ENCODE measurements around the gene CDC16.

The CDC16 gene

DNA sequence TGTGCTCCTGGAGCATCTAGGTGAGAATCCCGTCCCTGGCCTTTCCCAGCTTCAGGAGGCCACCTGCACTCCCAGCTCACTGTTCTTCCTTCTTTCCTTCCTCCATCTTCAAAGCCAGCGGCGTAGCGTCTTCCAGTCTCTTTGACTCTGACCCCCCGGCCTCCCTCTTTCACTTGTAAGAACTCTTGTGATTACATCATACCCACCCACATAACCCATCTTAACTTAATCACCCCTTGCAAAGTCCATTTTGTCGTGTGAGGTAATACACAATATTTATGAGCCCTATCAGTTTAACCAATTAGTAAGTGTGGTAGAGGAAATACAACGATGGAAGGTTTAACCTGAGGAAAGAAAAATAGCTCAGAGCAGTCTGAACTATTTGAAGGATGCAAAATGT lies 4.6 kb upstream of the CDC16 start (continued):
- no peak for TF ChIP-seq ZNF426 (tag by site-specific recombination; IDR thresholded peaks at IDR 0.05)
- TF ChIP-seq ZNF785 (tag by site-specific recombination; IDR thresholded peaks at IDR 0.05): no peak
- no peak for TF ChIP-seq OSR2 (tag by site-specific recombination; IDR thresholded peaks at IDR 0.05)
- TF ChIP-seq ZNF560 (tag by site-specific recombination; IDR thresholded peaks at IDR 0.05; ENCODE audit: borderline replicate concordance): no peak
- TF ChIP-seq, protein P1, sequence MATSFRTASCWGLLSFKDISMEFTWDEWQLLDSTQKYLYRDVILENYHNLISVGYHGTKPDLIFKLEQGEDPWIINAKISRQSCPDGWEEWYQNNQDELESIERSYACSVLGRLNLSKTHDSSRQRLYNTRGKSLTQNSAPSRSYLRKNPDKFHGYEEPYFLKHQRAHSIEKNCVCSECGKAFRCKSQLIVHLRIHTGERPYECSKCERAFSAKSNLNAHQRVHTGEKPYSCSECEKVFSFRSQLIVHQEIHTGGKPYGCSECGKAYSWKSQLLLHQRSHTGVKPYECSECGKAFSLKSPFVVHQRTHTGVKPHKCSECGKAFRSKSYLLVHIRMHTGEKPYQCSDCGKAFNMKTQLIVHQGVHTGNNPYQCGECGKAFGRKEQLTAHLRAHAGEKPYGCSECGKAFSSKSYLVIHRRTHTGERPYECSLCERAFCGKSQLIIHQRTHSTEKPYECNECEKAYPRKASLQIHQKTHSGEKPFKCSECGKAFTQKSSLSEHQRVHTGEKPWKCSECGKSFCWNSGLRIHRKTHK (tag by site-specific recombination; IDR thresholded peaks at IDR 0.05): no peak
- no peak for TF ChIP-seq ZNF169 (tag by site-specific recombination; IDR thresholded peaks at IDR 0.05)
- TF ChIP-seq ZNF274 (IDR thresholded peaks at IDR 0.05; ENCODE audit: low read length): no peak
- TF ChIP-seq ZNF274 (tag by site-specific recombination; IDR thresholded peaks at IDR 0.05; ENCODE audit: borderline replicate concordance): no peak
- TF ChIP-seq, protein P2, sequence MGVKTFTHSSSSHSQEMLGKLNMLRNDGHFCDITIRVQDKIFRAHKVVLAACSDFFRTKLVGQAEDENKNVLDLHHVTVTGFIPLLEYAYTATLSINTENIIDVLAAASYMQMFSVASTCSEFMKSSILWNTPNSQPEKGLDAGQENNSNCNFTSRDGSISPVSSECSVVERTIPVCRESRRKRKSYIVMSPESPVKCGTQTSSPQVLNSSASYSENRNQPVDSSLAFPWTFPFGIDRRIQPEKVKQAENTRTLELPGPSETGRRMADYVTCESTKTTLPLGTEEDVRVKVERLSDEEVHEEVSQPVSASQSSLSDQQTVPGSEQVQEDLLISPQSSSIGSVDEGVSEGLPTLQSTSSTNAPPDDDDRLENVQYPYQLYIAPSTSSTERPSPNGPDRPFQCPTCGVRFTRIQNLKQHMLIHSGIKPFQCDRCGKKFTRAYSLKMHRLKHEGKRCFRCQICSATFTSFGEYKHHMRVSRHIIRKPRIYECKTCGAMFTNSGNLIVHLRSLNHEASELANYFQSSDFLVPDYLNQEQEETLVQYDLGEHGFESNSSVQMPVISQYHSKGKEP (tag by site-specific recombination; IDR thresholded peaks at IDR 0.05): no peak
- peak; percentile 12; the same call in 1 of the 2 replicates for TF ChIP-seq ZNF558 (tag by site-specific recombination; IDR thresholded peaks at IDR 0.05)
- TF ChIP-seq, protein P3, sequence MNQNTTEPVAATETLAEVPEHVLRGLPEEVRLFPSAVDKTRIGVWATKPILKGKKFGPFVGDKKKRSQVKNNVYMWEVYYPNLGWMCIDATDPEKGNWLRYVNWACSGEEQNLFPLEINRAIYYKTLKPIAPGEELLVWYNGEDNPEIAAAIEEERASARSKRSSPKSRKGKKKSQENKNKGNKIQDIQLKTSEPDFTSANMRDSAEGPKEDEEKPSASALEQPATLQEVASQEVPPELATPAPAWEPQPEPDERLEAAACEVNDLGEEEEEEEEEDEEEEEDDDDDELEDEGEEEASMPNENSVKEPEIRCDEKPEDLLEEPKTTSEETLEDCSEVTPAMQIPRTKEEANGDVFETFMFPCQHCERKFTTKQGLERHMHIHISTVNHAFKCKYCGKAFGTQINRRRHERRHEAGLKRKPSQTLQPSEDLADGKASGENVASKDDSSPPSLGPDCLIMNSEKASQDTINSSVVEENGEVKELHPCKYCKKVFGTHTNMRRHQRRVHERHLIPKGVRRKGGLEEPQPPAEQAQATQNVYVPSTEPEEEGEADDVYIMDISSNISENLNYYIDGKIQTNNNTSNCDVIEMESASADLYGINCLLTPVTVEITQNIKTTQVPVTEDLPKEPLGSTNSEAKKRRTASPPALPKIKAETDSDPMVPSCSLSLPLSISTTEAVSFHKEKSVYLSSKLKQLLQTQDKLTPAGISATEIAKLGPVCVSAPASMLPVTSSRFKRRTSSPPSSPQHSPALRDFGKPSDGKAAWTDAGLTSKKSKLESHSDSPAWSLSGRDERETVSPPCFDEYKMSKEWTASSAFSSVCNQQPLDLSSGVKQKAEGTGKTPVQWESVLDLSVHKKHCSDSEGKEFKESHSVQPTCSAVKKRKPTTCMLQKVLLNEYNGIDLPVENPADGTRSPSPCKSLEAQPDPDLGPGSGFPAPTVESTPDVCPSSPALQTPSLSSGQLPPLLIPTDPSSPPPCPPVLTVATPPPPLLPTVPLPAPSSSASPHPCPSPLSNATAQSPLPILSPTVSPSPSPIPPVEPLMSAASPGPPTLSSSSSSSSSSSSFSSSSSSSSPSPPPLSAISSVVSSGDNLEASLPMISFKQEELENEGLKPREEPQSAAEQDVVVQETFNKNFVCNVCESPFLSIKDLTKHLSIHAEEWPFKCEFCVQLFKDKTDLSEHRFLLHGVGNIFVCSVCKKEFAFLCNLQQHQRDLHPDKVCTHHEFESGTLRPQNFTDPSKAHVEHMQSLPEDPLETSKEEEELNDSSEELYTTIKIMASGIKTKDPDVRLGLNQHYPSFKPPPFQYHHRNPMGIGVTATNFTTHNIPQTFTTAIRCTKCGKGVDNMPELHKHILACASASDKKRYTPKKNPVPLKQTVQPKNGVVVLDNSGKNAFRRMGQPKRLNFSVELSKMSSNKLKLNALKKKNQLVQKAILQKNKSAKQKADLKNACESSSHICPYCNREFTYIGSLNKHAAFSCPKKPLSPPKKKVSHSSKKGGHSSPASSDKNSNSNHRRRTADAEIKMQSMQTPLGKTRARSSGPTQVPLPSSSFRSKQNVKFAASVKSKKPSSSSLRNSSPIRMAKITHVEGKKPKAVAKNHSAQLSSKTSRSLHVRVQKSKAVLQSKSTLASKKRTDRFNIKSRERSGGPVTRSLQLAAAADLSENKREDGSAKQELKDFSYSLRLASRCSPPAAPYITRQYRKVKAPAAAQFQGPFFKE (tag by site-specific recombination; IDR thresholded peaks at IDR 0.05; ENCODE audit: borderline replicate concordance): no peak
- TF ChIP-seq, protein P4, sequence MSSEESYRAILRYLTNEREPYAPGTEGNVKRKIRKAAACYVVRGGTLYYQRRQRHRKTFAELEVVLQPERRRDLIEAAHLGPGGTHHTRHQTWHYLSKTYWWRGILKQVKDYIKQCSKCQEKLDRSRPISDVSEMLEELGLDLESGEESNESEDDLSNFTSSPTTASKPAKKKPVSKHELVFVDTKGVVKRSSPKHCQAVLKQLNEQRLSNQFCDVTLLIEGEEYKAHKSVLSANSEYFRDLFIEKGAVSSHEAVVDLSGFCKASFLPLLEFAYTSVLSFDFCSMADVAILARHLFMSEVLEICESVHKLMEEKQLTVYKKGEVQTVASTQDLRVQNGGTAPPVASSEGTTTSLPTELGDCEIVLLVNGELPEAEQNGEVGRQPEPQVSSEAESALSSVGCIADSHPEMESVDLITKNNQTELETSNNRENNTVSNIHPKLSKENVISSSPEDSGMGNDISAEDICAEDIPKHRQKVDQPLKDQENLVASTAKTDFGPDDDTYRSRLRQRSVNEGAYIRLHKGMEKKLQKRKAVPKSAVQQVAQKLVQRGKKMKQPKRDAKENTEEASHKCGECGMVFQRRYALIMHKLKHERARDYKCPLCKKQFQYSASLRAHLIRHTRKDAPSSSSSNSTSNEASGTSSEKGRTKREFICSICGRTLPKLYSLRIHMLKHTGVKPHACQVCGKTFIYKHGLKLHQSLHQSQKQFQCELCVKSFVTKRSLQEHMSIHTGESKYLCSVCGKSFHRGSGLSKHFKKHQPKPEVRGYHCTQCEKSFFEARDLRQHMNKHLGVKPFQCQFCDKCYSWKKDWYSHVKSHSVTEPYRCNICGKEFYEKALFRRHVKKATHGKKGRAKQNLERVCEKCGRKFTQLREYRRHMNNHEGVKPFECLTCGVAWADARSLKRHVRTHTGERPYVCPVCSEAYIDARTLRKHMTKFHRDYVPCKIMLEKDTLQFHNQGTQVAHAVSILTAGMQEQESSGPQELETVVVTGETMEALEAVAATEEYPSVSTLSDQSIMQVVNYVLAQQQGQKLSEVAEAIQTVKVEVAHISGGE (tag by site-specific recombination; conservative IDR thresholded peaks at IDR 0.05; ENCODE audit: low read depth): no peak

DNA sequence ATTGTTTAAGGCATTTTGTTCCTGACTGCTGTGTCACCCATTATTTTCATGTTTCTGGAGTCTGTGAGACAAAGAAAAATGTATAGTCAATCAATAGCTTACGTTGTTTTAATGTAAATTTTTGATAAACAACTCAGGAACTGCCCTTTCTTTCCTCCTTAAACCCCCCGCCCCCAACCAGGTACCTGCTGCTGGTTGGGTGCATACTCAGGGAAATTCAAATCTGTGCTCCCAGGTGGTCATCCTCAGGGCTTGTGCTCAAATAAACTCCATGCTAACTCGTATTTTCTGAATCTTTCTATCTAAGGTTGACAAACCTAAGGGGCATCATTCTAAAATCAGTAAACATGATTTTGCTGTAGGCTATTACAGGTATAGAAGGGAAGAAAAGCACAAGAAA lies 4.1 kb upstream of the CDC16 start:
- CTCF ChIA-PET: interaction anchor here (0.8 kb wide), 1 partner anchor 504 kb away, joined by 3 read pairs; no protein-coding TSS in a partner anchor
- Histone ChIP-seq H3K36me3 (ENCODE audit: control insufficient read depth in 2 of 2, insufficient read depth in 1 of 2, low read length in 2 of 2) (no peaks in the 10 kb centered on the region), H3K27ac (ENCODE audit: extremely low read depth, low read depth, low read length) (no peak overlapping the region), H3K4me1 (ENCODE audit: control insufficient read depth, insufficient read depth, low read length) (no peaks in the 10 kb centered on the region), H3K9me3 (ENCODE audit: control insufficient read depth, insufficient read depth, low read depth, low read length) (no peaks in the 10 kb centered on the region), H3K4me3 (ENCODE audit: low read depth, low read length) (no peak overlapping the region)
- POLR2A ChIA-PET: no interaction called here
- TF ChIP-seq ZNF571 (tag by site-specific recombination; IDR thresholded peaks at IDR 0.05) (no peak), ZNF174 (tag by site-specific recombination; IDR thresholded peaks at IDR 0.05) (no peak), ZNF132 (tag by site-specific recombination; IDR thresholded peaks at IDR 0.05; ENCODE audit: borderline replicate concordance) (no peak), ZNF837 (tag by site-specific recombination; IDR thresholded peaks at IDR 0.05) (no peak), RBAK (tag by site-specific recombination; IDR thresholded peaks at IDR 0.05) (no peak), ZNF133 (tag by site-specific recombination; IDR thresholded peaks at IDR 0.05) (no peak), ZNF76 (tag by site-specific recombination; IDR thresholded peaks at IDR 0.05; ENCODE audit: borderline replicate concordance, low read depth) (no peak), EGR2 (tag by site-specific recombination; IDR thresholded peaks at IDR 0.05; ENCODE audit: low read depth) (no peak)
